Fibroblast of villous mesenchyme (primary cell): ENCODE results near the gene ZNF768. TPM values are rescaled to one million over a fixed set of nuclear protein-coding genes. Genes with fewer than 3 reads are reported as not detected.
"Not testable (repeated sequence)": the region's sequence is repeated elsewhere in the genome, so short reads cannot be mapped to it uniquely, and the experiment has no call there.

Experiments used
- DNase-seq: peaks from one replicate; pipeline ENCODE4 v3.0.0-alpha.2; 2010; ENCODE audit warnings: low read depth
- H3K4me3 ChIP-seq: 2 replicates; pipeline ENCODE4 v1.5.1; 2011; ENCODE audit warnings: low read depth, mild to moderate bottlenecking, low read length
- CTCF ChIP-seq: IDR thresholded peaks from 2 replicates; pipeline ENCODE4 v1.5.1; 2012; ENCODE audit warnings: low read depth, mild to moderate bottlenecking, low read length; ENCODE audit not compliant: insufficient read depth
- total RNA-seq: library from RNA; depleted of rRNA; stranded (reverse); fragments of >200 nt; gene quantifications from 2 replicates; pipeline ENCODE4 v1.2.3, GENCODE V29; 2012

ZNF768 gene
- total RNA-seq, 1 donor: 22.0 TPM

GRCh38 chr16:30488764-30489605, 37.4 kb downstream of the ZNF768 start:
- no peak overlapping the region for H3K4me3 ChIP-seq
- no peak for DNase-seq
- no peak for TF ChIP-seq CTCF

GRCh38 chr16:30485818-30486436, 40.4 kb downstream of the ZNF768 start:
- no peak for TF ChIP-seq CTCF
- peak; percentile 22 for DNase-seq
- no peak overlapping the region for H3K4me3 ChIP-seq

DNA sequence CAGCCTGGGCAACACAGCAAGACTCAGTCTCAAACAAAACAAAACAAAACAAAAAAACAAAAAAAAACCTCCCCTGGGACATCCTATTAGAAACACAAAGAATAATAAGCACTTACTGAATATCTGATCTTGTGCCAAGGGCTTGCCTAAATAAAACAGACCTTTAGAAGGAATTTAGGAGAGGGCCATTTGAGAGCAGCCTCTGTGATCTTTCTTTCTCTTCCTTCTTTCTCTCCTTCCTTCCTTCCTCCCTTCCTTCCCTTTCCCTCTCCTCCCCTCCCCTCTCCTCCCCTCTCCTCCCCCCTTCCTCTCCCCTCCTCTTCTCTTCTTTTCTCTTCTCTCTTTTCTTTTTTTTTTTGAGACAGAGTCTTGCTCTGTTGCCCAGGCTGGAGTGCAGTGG, 41.5 kb downstream of the ZNF768 start:
- DNase-seq: no peak
- TF ChIP-seq CTCF: no peak
- H3K4me3 ChIP-seq: no peak overlapping the region

DNA sequence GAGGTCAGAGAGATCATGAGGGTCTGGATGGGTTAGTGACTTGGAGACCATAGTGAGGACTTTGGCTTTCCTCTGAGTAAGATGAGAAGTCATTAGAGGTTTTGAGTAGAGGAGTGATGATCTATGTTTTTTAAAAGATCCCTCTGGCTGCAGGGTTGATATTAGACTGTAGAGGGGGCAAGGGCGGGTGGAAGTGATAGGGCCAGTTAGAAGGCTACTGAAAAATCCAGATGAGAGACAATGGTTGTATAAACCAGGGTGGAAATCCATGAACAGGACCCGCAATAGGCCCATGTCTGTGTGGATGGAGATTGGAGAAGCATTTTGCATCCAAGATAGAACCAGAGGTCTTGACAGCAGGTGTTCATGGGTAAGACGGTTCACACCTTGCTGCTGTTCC, 44.0 kb downstream of the ZNF768 start:
- DNase-seq: no peak
- peak; percentile 26 for TF ChIP-seq CTCF
- H3K4me3 ChIP-seq: no peak overlapping the region

DNA sequence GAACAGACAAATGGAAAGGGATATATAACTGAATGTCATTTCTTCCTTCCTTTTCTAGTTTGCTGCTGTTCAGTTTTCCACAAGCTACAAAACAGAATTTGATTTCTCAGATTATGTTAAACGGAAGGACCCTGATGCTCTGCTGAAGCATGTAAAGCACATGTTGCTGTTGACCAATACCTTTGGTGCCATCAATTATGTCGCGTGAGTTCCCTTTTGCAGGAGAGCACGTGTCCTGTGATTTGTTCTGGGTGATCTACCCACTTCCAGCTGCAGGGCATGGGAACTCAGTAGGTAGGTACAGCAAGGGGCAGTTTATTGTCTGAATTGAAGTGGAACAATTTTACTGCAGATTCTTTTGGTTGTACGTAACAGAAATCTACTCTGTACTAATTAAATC, 45.0 kb downstream of the ZNF768 start:
- H3K4me3 ChIP-seq: no peak overlapping the region
- no peak for TF ChIP-seq CTCF
- DNase-seq: no peak

DNA sequence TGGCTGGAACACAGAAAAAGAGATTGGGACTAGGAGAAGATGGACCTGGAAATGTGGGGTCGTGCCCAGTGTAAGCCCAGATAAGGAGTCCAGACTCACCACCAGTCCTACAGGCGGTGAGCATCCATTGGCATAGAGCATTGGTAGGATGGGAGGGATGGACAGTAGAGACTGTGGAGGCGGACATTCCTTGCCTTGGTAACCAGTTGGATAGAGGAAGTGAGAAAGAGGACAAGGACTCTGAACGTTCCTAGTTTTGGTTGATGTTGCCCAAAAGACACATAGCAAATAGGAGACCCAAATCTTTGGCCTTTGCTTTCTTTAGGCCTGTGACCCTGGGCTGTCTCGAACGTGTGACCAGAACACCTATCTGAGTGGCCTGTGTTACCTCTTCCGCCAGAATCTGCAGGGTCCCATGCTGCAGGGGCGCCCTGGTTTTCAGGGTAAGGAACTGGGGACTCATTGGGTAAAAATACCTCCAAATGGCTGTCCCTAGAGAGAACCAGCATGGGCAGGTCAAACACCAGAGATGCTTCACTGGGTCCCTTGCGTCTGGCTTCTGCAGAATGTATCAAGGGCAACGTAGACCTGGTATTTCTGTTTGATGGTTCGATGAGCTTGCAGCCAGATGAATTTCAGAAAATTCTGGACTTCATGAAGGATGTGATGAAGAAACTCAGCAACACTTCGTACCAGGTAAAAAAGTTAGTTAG, 47.4 kb downstream of the ZNF768 start:
- no peak overlapping the region for H3K4me3 ChIP-seq
- DNase-seq: no peak
- no peak for TF ChIP-seq CTCF

GRCh38 chr16:30477773-30478172, 48.6 kb downstream of the ZNF768 start:
- H3K4me3 ChIP-seq, DNase-seq: not testable (repeated sequence)
